Measurements from ENCODE around the gene SCN5A.

The SCN5A gene

GRCh38 chr3:38601956-38602550, 47.4 kb downstream of the SCN5A start:
- no peak for DNase-seq (ENCODE audit: low read depth in 3 of 3)

DNA sequence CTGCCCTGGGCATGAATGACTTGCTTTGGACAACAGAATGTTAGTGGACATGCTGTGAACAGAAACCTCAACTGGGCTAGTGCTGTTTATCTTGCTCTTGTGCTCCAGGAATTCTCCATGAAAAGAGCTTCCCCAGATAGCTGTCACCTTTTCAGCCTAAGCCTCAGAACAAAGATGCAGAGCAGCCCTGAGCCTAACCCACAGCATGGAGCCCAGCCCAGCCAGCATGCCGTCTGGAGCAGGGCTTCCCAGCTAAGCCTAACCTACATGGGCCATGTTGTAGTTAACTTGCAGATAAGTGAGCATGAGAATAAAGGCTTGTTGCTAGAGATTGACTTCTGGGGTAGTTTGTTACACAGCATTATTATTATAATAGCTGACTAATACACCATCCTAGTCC, 48.9 kb downstream of the SCN5A start:
- DNase-seq (ENCODE audit: low read depth in 3 of 3): no peak

DNA sequence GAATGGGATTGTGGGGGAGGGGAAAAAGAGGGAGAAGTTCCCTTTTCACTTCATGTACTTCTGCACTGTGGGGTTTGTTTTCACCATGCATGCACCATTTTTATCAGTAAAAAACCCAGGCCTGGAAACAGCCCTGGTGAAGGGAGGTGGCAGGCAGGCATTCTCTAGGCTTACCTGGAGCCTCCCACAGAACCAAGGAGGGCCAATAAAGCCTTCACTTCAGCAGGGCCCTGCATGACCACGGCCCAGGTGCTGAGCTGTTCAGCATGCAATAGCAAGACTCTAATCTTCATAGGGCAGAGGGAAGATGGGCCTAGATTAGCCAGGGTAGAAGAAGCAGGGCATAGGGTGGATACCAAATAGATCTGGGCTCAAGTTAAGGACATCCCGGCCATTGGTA, 49.6 kb downstream of the SCN5A start:
- no peak for DNase-seq (ENCODE audit: low read depth in 3 of 3)

DNA sequence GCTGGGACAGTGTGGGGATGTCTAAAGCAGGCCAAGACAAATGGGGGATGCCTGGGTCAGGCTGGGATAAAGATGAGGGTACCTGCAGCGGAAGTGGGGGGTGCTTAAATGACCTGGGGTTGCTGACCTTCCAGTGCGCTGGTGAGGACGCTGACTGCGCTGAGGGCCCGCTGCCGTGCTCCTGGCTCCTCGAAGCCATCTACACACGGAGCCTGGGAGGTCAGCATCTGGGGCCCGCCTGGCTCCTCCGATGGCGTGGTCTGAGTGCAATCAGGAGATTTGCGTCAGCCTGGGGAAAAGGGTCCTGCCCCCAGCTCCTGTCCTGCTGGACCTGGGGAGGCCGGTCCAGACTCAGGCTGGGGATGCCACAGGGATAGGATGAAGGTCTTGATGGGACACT, 50.7 kb downstream of the SCN5A start:
- DNase-seq (ENCODE audit: low read depth in 3 of 3): no peak

DNA sequence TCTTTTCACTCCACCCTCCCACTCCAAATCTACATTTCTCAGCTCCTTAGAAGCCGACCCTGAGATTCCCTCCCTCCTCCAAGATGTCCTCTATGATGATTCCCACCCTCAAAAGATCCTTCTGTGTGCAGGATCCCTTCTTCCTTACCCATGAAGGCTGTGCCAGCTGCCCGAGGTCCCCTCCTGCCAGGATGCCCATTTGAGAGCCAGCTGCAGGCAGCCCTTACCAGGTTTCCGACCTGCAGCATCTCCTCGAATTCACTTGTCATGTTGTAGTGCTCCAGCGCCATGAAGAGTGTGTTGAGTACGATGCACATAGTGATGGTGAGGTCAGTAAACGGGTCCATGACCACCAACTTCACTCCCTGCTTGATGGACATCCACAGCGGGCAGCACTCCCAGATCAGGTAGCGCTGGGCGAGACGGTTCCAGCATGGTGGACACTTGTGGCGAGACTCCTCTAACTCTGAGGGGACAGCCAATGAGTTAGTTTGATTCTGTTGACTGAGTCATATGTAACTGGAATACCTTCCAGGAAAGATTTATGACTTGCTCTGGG, 51.9 kb downstream of the SCN5A start:
- no peak for DNase-seq (ENCODE audit: low read depth in 3 of 3)

GRCh38 chr3:38595393-38595792, 54.1 kb downstream of the SCN5A start:
- DNase-seq (ENCODE audit: low read depth in 3 of 3): no peak

DNA sequence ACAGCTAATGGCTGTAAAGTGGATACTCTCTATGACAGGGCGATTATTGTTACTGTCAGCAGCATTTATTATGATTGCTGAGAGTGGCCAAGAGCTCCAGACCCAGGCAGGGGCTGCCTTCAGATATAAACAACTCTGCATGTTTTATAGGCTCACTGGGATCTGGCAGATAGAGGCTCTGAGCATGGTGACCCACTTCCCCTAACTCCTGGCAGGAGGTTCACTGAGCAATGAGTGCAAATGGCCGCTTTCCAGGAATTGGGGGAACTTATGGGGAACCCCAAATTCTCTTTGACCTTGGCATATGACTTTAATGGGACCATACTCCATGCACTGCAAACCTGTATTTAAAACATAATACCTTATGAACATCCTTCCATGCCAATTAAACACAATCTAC, 59.0 kb downstream of the SCN5A start:
- DNase-seq (ENCODE audit: low read depth in 3 of 3): no peak

- DNase-seq (ENCODE audit: low read depth in 3 of 3): no peak
These were observed 60.2 kb downstream of the SCN5A start for GRCh38 chr3:38588995-38589937.

- no peak for DNase-seq (ENCODE audit: low read depth in 3 of 3)
These were observed 61.0 kb downstream of the SCN5A start for GRCh38 chr3:38588371-38588971.

GRCh38 chr3:38587548-38588131, 61.8 kb downstream of the SCN5A start:
- DNase-seq (ENCODE audit: low read depth in 3 of 3): no peak

DNA sequence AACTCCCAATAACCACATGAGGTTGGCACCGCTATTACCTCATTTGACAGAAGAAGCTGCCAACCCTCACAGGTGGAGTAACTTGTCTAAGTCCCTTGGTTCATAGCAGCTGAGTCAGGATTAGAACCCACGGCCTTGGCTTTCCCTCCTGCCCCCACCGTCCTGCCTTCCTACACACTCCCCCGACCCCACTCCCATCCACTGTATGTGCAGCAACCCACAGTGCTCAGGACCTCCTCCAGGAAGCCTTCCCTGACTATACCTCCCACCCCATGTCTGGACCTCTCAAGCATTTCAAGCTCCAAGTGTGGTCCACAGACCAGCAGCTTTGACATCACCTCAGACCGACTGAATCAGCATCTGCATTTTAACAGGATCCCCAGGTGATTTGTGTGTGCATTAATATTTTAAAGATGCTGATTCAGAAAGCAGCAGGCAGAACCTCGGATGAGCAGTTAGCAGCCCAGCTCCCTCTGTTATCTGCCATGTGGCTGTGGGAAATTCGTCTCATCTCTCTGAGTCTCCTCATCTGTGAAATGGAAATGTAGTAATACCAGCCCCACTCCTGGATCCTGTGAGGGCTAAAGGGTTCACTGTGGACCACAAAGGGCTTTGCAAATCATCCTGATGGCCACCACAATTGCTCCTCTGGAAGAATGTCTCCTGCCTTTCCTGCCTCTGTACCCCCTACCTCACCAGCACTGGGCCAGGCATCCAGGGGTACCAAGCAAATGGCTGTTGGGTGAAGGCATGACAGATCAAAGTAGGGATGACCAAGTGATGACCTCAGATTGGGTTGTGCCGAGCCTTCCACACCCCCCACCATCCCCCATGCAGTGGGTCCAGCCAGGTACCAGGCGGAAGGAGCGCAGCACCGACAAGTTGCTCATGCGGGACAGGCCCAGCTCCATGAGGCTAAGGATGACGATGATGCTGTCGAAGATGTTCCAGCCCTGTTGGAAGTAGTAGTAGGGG, 62.7 kb downstream of the SCN5A start:
- no peak for DNase-seq (ENCODE audit: low read depth in 3 of 3)

DNA sequence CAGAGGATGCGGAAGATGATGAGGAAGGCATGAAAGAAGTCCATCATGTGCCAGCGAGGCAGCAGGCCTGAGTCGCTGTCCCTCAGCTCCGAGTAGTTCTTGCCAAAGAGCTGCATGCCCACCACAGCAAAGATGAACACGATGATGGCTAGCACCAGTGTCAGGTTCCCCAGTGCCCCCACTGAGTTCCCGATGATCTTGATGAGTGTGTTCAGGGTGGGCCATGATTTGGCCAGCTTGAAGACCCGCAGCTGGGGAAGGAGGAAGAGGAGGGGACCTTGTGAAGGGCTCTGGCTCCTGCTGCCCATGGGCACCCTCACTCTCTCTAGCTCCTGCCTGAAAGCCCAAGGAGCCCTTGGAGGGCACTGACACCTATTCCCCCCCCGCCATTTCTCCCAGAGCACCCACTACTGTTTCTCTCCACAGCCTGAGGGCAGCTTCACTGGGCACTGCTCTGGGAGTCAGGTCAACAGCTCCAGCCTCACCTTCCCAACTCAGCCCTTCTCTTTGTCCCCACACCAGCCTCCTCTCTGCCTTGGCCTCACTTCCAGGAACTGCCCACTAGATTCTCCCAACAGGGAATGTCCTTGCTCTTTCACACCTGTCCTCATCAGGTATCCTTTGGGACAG, 63.6 kb downstream of the SCN5A start:
- no peak for DNase-seq (ENCODE audit: low read depth in 3 of 3)

DNA sequence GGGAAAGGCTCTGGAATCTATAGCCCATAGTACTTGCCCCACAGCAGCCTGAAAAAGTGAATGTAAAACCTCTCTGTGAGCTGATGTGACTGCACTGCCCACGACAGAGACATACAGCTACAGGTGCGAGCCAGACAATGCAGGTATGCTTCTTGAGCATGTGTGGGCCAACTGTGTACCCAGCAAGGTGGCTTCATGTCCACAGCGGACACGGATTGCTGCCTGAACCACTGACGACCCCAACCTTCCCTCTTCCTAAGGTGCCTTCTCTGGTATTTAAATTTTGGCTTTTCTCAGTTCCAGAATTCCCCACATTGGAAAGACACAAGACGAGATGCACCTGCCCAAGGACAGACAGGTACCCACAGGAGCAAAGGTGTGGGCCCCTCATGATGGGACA, 65.8 kb downstream of the SCN5A start:
- no peak for DNase-seq (ENCODE audit: low read depth in 3 of 3)

DNA sequence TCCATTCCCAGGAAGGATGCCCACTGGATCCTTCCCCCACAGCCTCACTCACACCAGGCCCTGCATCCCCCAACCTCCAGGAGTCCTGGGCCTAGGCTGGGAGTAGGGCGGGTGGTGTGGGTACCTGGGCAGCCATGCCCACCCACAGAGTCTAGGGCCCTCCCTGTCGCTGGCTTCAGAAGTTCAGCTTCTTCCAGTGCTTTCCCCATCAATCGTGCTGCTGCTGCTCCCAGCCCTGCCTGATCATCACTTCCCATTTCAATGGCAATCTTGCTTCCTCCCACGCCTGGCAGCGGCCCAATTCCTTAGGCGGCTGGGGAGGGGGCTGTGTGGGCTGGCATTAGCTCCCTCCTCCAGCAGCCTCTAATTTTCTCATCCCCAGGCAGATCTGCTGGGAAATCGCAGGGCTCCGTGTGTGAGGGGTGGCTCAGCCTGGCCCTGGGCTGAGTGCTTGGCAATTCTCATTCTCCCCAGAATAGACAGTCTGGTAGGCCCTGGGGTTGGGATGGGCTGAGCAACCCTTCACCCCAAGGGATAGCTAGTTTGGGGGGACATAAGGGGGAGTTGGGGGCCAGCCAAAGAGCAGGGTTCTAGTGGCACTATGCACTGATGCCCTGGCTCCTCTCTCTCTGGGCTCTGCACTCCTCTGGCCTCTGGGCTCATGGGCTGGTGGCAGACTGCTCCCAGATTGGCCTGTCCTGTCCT, 66.4 kb downstream of the SCN5A start:
- no peak for DNase-seq (ENCODE audit: low read depth in 3 of 3)

DNA sequence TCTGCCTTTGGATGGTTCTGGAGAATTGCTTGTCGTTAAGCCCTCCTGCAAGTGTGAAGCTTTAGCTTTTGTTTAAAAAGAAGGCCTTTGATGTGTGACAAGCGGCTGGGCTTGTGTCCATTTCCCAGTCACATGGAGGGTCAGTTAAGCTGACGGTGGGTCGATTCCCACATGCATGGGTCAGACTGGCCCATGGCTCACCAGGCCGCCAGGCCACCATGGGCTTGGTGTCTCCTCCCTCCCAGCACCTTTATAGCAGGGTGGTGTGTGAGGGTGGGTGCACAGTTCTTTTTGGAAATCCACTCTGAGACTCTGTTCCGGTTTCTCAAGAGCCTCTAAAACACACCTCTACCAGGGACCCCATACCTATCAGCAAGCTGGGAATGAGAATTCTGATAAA, 67.2 kb downstream of the SCN5A start:
- DNase-seq (ENCODE audit: low read depth in 3 of 3): no peak

- DNase-seq (ENCODE audit: low read depth in 3 of 3): no peak
These were observed 67.7 kb downstream of the SCN5A start for GRCh38 chr3:38581774-38582173.

DNA sequence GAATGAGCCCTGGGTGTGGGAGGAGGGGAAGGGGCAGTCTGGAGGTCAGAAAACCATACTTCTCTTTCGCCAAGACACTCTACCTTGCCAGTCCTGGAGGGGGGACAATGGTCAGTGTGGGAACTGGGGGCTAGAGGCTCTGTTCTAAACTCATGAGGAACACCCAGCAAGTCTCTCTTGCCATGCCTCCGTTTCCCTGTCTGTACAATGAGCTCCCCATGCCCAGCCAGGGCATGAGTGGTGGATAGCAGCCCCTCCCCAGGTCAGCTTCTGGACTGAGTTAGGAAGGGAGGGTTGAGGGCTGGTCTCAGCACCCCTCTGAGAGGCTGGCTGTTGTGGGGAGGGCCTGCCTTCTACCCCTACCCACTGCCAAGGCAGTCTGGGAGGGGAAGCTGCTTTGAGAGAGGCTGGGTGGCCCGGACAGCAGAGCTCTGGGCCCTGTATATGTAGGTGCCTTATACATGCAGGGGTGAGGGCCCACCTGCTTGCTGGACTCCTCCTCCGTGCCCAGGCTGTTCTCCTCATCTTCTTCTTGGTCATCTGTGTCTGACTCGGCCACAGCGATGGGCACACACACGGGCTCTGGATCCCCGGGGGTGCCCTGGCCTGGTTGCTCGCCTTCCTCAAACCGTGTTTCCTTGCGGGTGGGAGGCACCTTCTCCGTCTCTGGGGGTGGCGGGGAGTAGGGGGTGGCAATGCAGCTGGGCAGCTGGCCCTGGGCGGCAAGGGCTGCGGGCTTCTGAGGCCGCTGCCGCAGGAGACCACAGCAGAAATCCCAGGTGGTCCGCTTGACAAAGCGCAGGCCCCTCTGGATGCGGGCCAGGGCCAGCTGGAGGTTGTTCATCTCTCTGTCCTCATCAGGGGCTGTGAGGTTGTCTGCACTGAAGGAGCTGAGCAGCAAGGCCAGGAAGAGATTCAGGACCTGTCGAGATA, 68.8 kb downstream of the SCN5A start:
- no peak for DNase-seq (ENCODE audit: low read depth in 3 of 3)

DNA sequence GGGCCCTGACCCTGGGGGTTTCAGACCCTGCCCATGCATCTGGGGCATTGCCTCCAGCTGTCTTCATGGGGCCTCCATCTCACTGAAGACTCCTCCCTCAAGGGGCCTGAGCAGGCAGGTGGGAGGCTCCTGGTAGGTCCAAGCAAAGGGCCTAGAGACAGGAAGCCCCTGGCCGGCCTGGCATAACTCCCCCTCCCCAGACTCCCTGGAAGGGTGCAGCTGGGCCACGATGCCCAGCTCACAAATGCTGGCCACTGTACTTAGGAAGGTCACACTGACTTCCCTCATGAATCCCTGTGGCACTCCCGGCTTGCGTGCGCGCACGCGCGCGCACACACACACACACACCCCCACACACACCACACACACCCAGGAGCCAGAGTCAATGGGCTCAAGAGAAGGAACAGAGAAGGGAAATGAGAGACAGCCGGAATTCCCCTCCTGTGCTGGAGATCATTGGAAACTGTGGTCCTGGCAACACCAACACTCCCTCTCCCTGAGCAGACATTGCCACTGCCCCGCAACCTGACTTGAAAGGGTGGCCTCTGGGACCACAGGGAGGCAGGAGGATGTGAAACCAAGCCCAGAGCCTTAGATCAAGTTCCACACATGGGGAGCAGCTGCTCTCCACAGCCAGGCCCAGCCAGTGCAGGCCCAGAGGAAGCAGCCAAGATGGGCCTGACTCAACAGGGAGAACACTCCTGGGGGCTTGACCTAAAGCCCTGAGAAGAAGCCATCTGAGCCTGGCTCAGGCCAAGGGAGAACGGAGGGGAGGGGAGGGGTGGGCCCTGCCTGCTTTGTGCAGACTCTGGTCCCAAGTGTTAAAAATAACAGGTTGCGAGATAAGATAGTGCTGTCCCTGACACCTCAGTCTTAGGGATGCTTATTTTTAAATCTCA, 69.7 kb downstream of the SCN5A start:
- DNase-seq (ENCODE audit: low read depth in 3 of 3): no peak

Measured in stimulated activated CD4-positive, alpha-beta T cell treated with anti-CD3 and anti-CD28 coated beads, TNF-alpha, amount 100 ng/mL, for 48 hours (primary cell).